ENCODE results near the gene RAD51B.

- TF ChIP-seq CTCF (IDR thresholded peaks at IDR 0.05) (no peak), POLR2A (IDR thresholded peaks at IDR 0.05) (no peak)
These were observed 832.3 kb downstream of the RAD51B start for GRCh38 chr14:68651652-68652432.
